ENCODE results near the gene MAD1L1.

MAD1L1 gene

DNA sequence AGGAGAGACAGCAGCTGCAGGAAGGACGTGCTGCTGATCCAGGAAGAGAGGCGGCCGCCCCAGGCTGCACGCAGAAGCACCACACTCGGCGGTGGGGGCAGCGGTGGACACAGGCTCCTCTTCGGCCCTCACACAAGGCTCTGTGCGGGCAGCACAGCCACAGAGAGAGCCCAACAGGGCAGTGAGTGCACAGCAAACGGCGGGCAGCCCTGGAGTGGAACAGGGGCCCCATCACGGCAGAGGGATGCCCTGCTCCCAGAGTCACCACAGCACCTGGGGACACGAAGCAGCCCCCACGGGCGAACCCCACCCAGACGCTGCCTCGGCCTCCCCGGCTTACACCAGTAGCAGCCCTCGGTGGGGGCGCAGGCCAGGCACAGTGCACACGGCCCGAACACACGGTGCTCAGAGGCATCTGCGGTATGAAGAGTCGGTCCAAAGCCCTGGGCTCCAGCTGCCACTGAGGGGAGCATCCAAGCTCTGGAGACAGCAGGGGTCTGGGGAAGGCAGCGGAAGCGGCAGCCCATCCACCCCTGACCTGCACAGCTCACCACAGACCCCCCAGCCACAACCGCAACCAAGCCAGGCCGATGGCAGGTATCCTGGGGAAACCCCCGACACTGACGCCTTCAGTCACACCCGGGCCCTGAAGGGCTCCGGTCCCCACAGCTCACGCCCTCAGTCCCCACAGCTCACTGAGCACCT, 26.1 kb upstream of the MAD1L1 start:
- no peak for DNase-seq (ENCODE audit: low read depth in 2 of 3, low spot score in 1 of 3)

DNA sequence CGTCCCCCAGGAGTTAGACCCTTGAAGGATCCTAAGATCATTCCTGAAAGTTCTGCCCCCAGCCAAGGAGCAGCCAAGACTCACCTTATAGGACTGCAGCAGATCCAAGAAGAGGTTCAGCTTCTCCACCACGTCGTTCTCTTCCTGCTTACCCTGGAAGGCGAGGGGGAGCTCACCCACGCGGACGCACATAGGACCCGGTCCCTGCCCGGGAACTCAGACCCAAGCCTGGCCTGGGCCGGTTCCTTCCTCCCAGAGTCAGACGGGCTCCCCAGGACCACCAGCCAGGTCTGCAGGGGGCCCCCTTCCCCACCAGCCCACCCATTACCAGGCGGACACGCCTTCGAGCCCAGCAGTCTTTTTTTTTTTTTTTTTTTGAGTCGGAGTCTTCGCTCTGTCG, 24.9 kb upstream of the MAD1L1 start:
- no peak for DNase-seq (ENCODE audit: low read depth in 2 of 3, low spot score in 1 of 3)

DNA sequence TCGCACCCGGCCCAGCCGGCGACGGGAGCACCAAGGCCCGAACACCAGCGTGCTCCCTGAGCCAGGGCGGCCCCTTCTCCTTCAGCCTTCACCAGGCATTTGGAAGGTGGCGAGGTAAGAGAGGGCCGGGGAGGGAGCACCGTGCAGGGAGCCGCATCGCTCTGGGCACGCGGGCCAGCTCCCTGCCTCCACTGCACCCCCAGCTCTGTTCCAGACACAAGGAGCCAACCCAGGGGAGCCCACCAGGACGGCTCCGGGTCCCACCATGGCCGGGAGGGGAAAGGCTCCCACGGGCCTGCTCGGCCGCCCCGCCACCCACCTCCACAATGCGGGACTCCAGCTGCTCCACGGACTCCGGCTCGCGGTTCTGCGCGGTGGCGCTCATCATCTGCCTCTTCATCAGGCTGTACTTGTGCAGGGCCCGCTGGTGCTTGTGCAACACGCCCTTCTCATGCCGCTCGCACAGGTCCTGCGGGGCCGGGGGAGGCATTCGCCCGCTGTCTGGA, 24.4 kb upstream of the MAD1L1 start:
- no peak for DNase-seq (ENCODE audit: low read depth in 2 of 3, low spot score in 1 of 3)

DNA sequence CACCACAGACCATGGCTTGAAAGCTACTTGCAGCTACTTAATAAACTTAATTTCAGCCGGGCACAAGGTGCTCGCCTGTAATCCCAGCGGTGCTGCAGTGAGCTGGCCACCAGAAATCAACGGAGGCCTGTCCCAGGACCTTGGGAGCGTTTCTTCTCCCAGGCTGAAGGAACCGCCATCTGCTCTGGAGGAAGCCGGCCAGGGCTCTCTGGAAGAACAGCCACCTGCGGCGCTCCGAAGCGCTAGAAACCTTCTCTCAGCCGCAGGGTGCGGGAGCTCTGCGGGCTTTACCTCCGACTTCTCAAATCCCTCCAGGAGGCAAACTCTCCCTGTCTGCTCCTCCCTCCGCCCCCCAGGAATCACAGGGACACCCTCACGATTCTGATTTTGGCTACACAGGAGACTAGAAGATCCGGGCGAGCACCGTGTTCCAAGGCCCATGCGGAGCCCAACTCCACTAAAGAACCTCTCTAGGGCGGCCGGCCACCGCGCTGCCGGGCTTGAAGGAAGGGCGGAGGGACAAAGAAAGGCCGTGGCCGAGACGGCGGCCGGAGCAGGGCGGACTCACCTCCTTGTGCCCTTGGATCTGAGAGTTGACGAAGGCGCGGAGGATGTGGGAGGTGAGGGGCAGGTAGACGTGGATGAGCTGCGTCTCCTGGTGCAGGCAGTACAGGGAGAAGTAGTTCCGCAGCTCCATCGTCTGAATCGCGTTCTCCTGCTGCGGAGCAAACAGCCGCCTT, 23.7 kb upstream of the MAD1L1 start:
- no peak for DNase-seq (ENCODE audit: low read depth in 2 of 3, low spot score in 1 of 3)

DNA sequence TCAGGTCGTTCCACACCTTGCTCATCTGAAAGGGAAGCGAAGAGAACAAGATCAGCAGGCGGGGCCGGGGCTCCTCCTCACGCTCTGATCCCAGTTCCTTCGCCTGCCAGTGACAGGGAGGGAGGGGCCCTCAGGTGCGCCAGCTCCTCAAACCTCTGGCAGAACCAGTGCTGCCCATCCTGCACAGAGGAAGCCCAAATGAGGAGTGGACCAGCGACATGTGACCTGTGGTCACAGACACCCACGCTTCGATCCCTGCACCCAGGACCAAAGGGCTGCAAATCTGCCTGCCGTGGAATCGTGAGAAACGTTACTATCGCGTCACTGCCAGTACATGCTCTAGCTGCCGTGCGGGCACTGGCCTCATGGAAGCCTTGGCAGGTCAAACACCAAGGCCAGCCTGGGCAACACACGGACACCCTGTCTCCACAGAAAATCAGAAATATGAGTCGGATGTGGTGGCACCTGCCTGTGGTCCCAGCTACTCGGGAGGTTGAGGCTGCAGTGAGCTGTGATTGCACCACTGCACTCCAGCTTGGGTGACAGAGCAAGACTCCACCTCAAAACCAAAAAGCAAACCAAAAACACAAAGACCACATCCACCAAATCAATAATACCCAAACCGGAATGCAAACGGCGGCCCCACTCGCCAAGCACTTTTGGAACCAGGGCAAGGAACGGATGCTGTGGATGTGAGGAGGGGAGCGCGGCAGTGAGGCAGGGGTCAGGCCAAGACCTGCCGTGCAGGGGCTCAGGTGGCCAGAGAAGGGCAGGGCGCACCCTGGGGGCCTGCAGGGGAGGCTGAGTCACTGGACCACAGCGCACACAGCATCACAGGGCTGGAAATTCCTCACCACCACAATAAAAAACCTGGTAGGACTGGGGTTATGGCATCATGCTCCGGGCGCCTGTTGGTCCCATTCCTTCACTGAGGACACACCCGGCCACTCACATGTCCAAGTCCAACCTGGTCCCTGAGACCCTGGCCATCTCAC, 22.7 kb upstream of the MAD1L1 start:
- no peak for DNase-seq (ENCODE audit: low read depth in 2 of 3, low spot score in 1 of 3)

DNA sequence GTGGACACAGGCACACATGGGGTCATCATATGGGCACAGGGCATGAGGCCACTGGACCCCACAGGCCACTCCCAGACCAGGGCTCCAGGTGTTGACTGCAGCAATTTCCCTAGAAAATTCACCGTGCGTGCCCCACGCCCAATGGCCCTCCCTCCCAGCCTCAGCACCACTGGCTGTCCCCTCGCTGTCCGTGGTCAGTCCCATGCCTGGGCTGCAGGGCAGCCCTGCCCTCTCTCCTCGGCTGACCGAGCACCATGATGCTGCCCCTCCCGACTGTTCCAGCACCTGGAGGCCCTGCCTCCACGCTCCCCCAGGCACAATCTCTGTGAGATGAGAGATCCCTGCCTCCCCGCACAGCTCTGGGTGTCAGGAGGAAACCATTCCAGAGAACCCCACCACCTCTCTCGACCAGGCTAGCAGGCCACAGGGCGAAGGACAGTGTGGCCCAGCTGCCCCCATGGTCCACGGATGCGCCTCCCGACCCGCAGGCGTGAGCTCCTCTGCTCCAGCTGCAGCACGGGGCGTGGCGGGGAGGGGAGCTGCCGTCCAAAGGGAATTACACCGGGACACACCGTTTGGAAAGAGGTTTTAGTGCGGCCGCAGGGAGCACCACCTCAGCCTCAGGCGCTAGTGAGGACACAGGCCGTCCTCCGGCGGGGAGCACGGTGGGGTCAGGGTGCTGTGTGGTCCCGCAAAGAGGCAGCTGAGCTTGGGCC, 21.8 kb upstream of the MAD1L1 start:
- no peak for DNase-seq (ENCODE audit: low read depth in 2 of 3, low spot score in 1 of 3)

DNA sequence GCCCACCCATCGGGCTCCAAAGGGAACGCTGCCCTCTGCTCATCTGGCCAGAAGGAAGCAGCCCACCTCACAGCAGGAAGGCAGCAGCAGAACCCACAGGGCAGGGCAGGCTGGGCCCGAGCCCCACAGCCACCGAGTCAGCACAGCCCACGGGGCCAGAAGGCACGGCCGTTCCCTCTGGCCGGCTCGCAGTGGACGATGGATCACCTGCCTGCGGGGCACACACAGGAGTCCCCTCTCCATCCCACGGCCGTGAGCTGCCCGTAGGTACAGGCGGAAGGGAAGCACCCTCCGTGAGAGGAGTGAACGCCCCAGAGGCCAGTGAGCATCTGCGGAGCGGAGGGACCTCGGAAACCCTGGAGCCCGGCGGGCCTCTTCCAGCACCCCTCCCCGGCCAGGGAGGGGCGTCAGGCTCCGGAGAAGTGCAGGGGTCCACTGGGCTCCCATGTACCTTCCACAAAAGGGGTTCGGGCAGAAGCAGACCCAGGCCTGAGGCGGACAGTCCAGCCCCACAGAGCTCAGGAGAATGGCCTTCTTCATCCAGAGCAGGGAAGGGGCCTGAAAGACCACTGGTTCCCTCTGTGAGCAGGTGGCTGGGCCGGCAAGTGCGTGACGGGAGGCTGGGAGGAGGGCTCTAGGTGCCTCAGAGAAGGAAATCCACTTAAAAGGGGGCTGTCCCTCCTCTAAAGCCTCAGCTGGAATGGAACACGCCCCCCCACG, 20.9 kb upstream of the MAD1L1 start:
- no peak for DNase-seq (ENCODE audit: low read depth in 2 of 3, low spot score in 1 of 3)

DNA sequence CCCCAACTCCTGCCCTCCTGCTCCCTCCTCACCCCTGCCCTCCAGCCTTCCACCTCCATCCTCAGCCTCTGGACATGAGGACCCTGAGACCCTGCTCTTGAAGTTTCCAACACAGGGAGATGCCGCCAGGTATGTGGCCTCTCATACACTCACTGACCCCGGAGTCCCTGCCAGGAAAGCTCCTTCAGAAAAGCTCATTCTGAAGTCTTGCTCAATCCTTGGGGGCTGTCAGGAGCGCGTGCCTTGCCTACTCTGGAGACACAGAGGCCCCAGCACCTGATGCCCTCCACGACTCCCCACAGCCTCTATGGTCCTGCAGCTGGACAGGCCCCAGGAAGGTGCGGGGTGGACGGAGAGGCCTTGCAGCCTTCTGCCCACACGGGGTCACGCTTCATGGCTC, 20.3 kb upstream of the MAD1L1 start:
- no peak for DNase-seq (ENCODE audit: low read depth in 2 of 3, low spot score in 1 of 3)

DNA sequence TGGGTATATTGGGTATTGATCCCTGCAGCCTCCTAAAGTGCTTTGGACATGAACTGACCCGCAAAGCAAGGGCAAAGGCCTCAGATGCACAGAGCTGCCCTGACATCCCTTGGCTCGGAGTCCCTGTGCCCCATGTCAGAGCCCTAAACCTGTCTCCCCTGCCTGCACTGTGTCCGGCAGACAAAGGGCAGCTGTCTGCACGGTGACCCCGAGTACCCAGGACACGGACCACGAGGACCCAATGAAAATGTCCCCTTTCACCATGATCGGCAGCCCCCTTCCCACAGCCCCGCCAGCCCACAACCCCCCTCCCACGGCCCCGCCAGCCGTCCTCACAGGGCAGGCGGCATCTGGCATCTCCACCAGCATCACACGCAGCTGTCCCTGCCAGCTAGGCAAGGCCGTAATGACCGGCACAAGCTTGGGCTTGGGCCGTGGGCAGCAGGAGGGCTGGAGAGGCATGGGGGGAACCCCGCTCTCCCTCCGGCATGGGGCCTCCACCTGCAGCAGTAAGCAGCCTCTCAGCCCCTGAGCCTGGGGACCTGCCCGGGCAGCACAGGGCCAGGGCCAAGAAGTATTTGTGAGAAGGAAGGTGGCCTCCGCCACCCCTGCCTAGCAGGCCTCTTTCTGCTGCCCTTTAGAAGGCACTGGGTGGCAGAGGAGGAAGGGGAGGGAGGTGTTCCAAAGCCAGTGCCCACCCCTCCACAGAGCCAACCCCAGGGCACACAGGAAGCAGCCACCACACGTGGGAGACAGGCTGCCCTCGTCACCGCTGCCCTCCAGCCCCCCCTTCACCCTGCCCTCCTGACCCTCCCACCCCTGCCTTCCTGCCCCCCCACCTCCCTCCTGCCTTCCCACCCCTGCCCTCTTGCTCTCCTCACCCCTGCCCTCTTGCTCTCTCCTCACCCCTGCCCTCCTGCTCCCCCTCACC, 19.4 kb upstream of the MAD1L1 start:
- DNase-seq (ENCODE audit: low read depth in 2 of 3, low spot score in 1 of 3) = no peak

DNA sequence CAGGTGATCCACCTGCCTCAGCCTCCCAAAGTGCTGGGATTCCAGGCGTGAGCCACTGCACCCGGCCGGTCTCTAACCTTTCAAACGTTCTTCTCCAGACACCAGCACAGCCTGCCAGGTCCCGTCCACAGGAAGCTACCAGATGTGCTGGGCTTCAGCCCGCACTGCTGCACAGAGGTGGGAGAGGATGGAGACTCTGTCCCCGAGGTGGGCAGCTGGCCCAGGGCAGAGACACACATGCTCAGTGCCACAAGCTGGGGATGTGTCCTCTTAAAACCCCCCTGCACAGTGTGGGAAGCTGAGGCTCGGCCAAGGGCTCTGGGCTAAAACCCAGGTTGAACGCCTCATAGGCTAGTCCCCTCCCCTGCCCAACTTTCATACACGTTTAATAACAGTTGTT, 18.6 kb upstream of the MAD1L1 start:
- no peak for DNase-seq (ENCODE audit: low read depth in 2 of 3, low spot score in 1 of 3)

DNA sequence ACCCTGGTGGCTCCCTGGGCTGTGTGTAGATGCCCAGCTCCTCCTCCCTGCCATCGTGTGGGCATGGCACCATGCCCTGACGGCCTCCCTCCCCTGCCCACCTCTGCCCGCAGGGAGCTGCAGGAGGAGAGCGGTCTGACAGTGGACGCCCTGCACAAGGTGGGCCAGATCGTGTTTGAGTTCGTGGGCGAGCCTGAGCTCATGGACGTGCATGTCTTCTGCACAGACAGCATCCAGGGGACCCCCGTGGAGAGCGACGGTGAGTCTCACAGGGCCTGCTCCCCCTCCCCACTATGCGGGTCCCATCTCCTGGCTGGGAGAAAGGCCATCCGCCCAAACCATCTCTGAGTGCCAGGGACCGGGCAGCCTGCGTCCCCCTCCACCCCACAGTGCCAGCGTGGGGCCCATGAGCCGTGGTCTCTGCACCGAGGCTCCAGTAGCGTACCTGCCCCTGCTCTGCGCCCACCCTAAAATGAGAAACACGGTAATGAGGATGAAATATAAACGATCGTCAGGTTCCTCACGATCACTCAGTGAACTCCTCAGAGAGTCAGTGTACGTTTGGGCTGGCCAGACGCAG, 17.1 kb upstream of the MAD1L1 start:
- no peak for DNase-seq (ENCODE audit: low read depth in 2 of 3, low spot score in 1 of 3)

DNA sequence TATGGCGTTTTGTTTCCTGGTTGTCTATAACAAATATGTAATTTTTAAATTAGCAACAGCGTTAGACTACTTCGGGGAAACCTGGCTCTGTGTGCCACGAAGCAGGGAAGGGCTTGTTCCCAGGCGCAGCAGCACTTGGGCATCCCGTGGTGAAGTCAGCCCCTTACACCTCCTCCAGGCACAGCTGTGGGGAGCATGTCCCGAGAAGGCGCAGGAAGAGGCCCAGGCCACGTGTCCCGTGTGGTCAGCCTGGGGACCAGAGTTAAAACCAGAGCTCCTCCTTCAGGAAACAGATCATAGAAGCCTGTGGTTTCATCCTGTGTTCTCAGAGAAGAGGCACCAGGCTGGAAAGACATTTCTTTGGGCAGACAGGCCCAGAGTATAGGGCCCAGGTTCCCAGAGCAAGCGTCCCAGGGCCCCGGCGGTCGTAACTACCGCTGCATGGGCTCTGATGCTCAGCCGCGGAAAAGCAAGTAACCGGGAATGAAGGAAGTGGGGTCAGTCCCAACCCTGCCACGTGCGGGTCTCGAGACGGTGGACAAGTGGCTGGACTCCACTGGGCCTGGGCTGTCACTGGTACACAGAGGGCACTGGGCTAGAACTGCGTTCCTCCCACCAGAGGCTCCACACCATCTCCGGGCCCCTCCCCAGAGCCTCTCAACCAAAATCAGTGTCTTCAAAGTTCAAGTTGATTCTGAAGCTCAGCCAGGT, 16.4 kb upstream of the MAD1L1 start:
- DNase-seq (ENCODE audit: low read depth in 2 of 3, low spot score in 1 of 3) = no peak

DNA sequence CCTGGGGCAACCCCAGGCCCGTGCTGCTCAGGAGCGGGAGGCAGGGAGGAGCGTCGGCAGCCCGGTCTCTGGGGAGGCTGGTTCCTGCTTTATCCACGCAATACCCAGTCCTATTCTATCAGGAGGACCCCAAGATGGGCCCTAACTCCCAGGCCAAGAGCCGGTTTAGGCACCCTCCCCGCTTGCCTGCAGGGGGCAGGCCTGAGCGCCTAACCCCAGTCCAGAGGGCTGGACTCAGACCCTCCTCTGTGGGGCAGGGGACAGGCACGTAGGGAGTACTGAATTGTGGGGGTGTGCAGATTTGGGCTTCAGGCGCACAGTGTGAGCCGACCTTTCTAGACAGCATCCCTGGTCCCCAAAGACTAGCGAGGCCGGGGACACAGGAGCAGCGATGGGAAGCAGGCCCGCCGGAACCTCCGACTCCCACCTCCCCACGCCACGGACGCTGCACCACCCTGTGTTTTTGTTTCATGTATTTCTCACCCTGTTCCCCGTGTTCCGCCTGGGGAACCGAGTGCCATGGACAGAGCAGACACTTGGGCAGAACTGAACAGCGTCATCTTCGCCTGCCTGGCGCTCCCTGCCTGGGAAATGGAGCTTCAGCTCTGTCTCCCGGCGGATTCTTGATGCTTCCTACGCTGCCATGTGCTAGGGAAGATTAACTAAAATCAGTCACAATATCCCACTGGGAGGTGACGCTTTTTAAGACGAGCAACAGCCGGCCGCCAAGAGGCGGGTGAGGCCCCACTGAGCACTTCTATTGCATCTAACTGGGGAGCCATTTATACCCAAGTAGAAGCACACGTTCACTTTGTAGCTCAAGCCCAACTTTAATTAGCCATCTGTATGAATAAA, 14.6 kb upstream of the MAD1L1 start:
- no peak for DNase-seq (ENCODE audit: low read depth in 2 of 3, low spot score in 1 of 3)

DNA sequence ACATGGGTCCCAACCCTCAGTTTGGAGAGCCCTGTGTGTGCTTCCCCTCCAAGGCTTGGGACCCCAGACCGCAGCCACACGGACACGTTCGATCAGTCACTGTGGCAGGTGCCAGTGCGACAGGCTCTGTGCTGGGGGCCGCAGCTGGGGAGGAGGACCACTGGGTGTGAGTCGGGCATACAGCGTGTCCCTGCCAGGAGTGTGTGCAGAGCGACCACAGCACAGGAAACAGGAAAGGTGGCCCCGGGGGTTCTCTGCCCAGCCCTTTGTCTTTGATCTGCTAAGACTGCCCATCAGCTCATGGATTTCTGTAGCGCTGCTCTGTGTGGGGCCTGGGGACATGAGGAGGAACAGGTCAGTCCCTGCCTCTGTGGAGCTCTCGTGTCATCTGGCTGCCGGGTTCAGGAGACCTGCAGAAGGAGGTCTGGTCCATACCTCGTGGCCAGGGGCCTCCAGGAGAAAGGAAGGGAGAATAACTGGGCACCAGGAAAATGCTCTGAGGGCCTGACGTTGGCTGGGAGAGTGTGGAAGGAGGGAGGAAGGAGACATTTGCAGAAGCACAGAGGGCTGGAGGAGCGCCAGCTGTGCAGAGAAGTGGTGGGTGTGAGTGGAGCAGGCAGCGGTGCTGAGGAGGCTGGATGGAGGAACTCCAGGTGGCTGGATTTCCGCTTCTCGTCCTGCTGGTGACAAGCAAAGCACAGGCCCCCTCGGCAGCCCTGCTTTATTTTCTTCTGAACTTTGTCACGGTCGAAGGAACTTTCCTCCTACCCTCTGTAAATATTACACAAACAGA, 13.3 kb upstream of the MAD1L1 start:
- no peak for DNase-seq (ENCODE audit: low read depth in 2 of 3, low spot score in 1 of 3)

DNA sequence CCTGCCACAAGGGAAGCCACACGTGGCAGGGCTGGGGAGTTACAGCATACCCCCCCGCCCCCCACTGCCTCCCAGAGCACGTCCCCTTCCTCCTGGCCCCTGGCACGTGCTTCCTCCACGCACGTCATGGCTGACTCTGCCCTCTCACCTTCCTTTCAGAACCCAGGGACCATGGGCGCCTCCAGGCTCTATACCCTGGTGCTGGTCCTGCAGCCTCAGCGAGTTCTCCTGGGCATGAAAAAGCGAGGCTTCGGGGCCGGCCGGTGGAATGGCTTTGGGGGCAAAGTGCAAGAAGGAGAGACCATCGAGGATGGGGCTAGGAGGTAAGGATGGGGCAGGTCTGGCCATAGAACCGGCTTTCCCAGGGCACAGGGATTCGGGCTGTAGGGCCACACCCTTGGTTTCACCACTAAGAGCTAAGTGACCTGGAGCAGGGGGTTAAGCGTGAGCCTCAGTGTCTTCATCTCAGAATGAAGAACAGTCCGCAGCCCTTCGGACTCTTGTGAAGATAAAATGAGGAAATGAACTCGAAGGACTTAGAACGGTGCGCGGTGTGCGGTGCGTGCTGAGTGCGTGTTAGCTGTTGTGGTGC, 11.8 kb upstream of the MAD1L1 start:
- no peak for DNase-seq (ENCODE audit: low read depth in 2 of 3, low spot score in 1 of 3)

DNA sequence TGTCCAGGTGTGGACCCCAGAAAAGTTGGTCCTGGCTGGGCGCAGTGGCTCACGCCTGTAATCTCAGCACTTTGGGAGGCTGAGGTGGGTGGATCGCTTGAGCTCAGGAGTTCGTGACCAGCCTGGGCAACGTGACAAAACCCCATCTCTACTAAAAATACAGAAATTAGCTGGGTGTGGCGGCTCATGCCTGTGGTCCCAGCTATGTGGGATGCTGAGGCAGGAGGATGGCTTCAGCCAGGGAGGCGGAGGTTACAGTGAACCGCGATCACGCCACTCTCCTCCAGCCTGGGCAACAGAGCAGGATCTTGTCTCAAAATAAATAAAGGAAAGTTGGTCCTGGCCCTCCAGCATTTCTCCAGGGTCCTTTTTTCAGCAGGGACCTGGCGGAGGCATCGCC, 10.7 kb upstream of the MAD1L1 start:
- DNase-seq (ENCODE audit: low read depth in 2 of 3, low spot score in 1 of 3) = no peak

Measured in stimulated activated CD4-positive, alpha-beta T cell treated with anti-CD3 and anti-CD28 coated beads, Interleukin-12 subunit alpha, Interleukin-12 subunit beta, amount 100 ng/mL, for 48 hours (primary cell).